ENCODE measurements around the gene PREP.

PREP gene

DNA sequence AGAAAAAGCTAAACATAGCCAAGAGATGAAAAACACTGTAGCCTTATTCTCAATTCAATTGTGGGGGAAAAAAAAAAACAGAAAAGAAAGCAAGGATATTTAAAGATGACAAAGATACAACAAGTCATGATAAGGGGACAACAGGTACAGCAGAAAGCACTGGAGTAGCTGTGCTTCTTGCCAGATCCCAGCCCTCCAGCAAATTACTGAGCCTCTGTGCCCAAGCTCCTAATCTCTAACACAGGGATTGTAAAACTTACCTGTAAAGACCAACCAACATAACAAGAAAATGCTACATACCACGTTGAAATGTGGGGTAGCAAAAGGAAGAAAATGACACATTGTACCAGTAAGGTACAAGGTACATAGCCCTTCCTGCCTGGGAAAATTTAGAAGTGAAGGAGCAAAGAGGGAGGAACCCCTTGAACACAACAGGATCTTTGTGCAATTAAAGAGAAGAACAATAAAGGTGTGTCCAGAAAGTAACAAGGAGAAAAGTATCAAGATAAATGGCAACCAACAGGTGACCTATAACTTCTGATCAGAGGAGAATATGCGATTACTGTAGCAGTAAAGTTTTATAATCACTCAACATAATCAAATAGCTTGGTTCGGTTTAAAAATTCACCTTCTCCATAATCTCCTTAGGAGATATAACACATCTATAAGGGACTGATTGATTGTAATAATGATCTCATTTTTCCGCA is 30.6 kb downstream of the PREP start:
- H3K36me3 ChIP-seq (ENCODE audit: control insufficient read depth, low read length) = peaks cover 44% of the 10 kb centered on the region
- no peak overlapping the region for H3K27ac ChIP-seq (ENCODE audit: low read depth, low read length)
- no peak overlapping the region for H3K4me3 ChIP-seq (ENCODE audit: low read length)
- no peaks in the 10 kb centered on the region for H3F3A ChIP-seq (ENCODE audit: control insufficient read depth, insufficient read depth)
- H3K9me3 ChIP-seq (ENCODE audit: control insufficient read depth, insufficient read depth, low read length) = no peaks in the 10 kb centered on the region
- H3K27me3 ChIP-seq (ENCODE audit: control insufficient read depth, low read length) = no peaks in the 10 kb centered on the region
- TF ChIP-seq, protein P1, sequence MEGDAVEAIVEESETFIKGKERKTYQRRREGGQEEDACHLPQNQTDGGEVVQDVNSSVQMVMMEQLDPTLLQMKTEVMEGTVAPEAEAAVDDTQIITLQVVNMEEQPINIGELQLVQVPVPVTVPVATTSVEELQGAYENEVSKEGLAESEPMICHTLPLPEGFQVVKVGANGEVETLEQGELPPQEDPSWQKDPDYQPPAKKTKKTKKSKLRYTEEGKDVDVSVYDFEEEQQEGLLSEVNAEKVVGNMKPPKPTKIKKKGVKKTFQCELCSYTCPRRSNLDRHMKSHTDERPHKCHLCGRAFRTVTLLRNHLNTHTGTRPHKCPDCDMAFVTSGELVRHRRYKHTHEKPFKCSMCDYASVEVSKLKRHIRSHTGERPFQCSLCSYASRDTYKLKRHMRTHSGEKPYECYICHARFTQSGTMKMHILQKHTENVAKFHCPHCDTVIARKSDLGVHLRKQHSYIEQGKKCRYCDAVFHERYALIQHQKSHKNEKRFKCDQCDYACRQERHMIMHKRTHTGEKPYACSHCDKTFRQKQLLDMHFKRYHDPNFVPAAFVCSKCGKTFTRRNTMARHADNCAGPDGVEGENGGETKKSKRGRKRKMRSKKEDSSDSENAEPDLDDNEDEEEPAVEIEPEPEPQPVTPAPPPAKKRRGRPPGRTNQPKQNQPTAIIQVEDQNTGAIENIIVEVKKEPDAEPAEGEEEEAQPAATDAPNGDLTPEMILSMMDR (IDR thresholded peaks at IDR 0.05; ENCODE audit: low read depth, low read length, poor library complexity, severe bottlenecking) = no peak
- TF ChIP-seq EZH2phosphoT487 (IDR thresholded peaks at IDR 0.05; ENCODE audit: borderline replicate concordance, low read length) = no peak
- no peak overlapping the region for H3K4me2 ChIP-seq (ENCODE audit: low read length)
- no peaks in the 10 kb centered on the region for H3K9me2 ChIP-seq (replicated peaks; ENCODE audit: control insufficient read depth, low read length)
- H3K4me1 ChIP-seq (ENCODE audit: control insufficient read depth, low read length) = no peaks in the 10 kb centered on the region
- no peaks in the 10 kb centered on the region for H3K79me2 ChIP-seq (ENCODE audit: control insufficient read depth, low read length)
- no peaks in the 10 kb centered on the region for H4K20me1 ChIP-seq (ENCODE audit: control insufficient read depth, insufficient read depth, low read depth, low read length)

GRCh38 chr6:105370351-105370750 is 32.5 kb downstream of the PREP start:
- H3K4me3 ChIP-seq (ENCODE audit: low read length) = no peak overlapping the region
- no peaks in the 10 kb centered on the region for H3F3A ChIP-seq (ENCODE audit: control insufficient read depth, insufficient read depth)
- no peaks in the 10 kb centered on the region for H3K9me2 ChIP-seq (replicated peaks; ENCODE audit: control insufficient read depth, low read length)
- H3K79me2 ChIP-seq (ENCODE audit: control insufficient read depth, low read length) = no peaks in the 10 kb centered on the region
- no peaks in the 10 kb centered on the region for H3K9me3 ChIP-seq (ENCODE audit: control insufficient read depth, insufficient read depth, low read length)
- no peaks in the 10 kb centered on the region for H3K4me1 ChIP-seq (ENCODE audit: control insufficient read depth, low read length)
- H3K27ac ChIP-seq (ENCODE audit: low read depth, low read length) = no peak overlapping the region
- no peak overlapping the region for H3K4me2 ChIP-seq (ENCODE audit: low read length)
- H4K20me1 ChIP-seq (ENCODE audit: control insufficient read depth, insufficient read depth, low read depth, low read length) = no peaks in the 10 kb centered on the region
- TF ChIP-seq, protein P1 (IDR thresholded peaks at IDR 0.05; ENCODE audit: low read depth, low read length, poor library complexity, severe bottlenecking) = no peak
- TF ChIP-seq EZH2phosphoT487 (IDR thresholded peaks at IDR 0.05; ENCODE audit: borderline replicate concordance, low read length) = no peak
- peaks cover 45% of the 10 kb centered on the region for H3K36me3 ChIP-seq (ENCODE audit: control insufficient read depth, low read length)
- H3K27me3 ChIP-seq (ENCODE audit: control insufficient read depth, low read length) = no peaks in the 10 kb centered on the region

GRCh38 chr6:105369145-105369544 is 33.7 kb downstream of the PREP start:
- Histone ChIP-seq H3K9me2 (replicated peaks; ENCODE audit: control insufficient read depth, low read length) (no peaks in the 10 kb centered on the region), H3K4me3 (ENCODE audit: low read length) (no peak overlapping the region), H3F3A (ENCODE audit: control insufficient read depth, insufficient read depth) (no peaks in the 10 kb centered on the region), H3K27me3 (ENCODE audit: control insufficient read depth, low read length) (no peaks in the 10 kb centered on the region), H3K79me2 (ENCODE audit: control insufficient read depth, low read length) (no peaks in the 10 kb centered on the region), H3K36me3 (ENCODE audit: control insufficient read depth, low read length) (peaks cover 39% of the 10 kb centered on the region), H3K4me2 (ENCODE audit: low read length) (no peak overlapping the region), H4K20me1 (ENCODE audit: control insufficient read depth, insufficient read depth, low read depth, low read length) (no peaks in the 10 kb centered on the region), H3K9me3 (ENCODE audit: control insufficient read depth, insufficient read depth, low read length) (no peaks in the 10 kb centered on the region), H3K4me1 (ENCODE audit: control insufficient read depth, low read length) (no peaks in the 10 kb centered on the region), H3K27ac (ENCODE audit: low read depth, low read length) (no peak overlapping the region)
- TF ChIP-seq, protein P1 (IDR thresholded peaks at IDR 0.05; ENCODE audit: low read depth, low read length, poor library complexity, severe bottlenecking) = no peak
- TF ChIP-seq EZH2phosphoT487 (IDR thresholded peaks at IDR 0.05; ENCODE audit: borderline replicate concordance, low read length) = no peak

Data from DOHH2 (cell line).